ENCODE measurements around the gene ILK.

ILK gene

DNA sequence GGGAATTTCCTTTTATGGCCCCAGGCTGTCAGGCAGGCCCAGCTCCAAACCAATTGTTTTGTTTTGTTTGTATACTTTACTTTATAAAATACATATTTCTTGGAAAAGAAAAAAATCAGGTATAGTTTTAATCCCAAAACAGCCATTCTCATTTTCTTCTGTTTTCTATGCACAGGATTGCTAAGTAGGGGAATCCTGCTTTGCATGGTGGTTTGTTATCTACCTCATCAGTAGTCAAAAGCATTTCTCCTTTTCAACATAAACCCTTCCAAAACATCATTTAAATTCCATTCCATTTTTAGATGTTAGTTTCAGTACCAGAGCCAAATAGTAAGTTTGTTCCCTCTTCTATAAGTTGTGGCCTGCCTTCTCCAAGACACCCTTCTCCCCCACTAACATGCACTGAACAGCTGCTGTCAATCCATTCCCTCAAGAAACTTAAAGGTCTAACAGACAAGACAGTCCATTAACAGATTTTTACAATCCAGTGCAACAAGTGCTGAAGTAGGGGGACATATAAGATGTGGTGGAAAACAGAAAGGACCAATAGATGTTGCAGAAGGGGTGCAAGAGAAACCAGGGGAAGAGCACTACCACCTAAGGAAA, 3.7 kb downstream of the ILK start:
- DNase-seq = no peak

- DNase-seq = no peak
Measured at GRCh38 chr11:6608011-6608410, 4.4 kb downstream of the ILK start.

GRCh38 chr11:6608726-6609501, 5.3 kb downstream of the ILK start:
- peak; percentile 7 for DNase-seq

- peak; percentile 9 for DNase-seq
Measured at GRCh38 chr11:6609502-6610015, 6.0 kb downstream of the ILK start.

DNA sequence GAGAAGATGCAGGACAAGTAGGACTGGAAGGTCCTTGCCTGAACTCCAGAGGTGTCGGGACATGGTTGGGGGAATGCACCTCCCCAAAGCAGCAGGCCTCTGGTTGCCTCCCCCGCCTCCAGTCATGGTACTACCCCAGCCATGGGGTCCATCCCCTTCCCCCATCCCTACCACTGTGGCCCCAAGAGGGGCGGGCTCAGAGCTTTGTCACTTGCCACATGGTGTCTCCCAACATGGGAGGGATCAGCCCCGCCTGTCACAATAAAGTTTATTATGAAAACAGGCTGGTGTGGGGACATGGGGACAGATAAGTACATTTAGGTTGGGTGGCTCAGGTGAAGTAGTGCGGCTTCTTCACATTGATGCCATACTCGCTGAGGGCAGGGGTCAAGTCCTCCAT, 7.0 kb downstream of the ILK start:
- peak; percentile 12 for DNase-seq

GRCh38 chr11:6611092-6611962, 7.8 kb downstream of the ILK start:
- peak; percentile 26 for DNase-seq

- DNase-seq = no peak
Measured at GRCh38 chr11:6611963-6612212, 8.3 kb downstream of the ILK start.

DNA sequence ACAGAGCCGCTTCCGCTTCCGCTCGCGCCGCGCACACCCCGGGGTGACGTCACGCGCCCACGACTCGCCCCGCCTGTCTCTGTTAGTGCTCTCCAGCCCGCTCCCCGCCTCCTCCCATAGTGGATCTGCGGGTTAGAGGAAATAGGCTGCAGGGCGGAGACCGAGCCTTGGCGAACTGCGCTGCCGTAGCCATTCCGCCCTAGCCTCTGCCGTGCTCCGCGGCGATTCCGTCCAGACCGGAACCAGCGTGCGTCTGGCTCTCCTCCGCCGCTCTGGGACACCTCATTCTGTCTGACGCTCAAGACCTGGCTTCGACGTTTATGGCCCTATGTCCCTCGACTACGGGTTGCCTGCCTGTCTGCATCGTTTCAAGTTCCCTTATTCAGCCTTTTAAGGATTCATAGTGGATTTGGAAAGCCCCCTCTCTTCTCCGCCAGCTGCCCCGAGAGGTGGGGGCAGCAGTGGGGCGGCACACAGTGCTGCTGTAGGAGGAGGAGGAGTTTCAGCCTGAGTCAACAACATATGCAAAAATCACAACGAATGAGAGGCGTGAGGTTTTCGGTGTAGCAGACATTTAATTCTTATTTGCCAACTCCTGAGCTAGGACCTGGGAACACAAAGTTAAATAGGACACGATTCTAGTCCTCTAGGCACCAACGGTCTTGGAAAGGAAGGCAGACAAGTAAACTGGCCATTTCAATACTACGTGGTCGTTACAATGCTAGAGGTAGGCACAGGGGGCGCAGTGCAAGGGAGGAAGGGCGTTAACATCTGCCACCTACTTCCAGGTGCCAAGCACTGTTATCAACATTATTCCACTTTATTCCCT, 8.9 kb downstream of the ILK start, which contains the start of gene TAF10:
TSS of gene TAF10 (minus strand) at position 4 of the 829 bp plus-strand sequence. CDS start 27 bp downstream, outside the sequence.
- DNase-seq = peak; percentile 96

GRCh38 chr11:6613496-6613895, 9.9 kb downstream of the ILK start:
- DNase-seq = no peak

DNA sequence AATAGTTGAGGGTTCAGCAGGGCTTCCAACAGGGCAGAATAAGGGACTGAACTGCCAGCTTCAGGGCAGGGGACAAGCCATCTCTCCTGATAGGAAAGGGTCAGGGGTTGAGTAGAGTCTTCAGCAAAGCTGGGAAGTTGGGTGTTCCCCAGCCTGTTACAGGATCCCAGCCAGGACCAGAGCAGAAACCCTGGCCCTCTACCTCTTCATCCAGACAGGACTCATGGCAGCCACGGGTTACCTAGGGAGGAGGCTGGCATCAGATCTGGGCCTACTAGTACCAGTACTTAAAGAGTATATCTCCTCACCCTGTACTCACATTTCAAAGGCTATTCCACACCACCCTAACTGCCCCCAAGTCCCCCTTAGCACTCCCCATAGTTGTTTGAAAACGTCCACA, 10.9 kb downstream of the ILK start:
- no peak for DNase-seq

- no peak for DNase-seq
Measured at GRCh38 chr11:6615046-6615445, 11.5 kb downstream of the ILK start.

- no peak for DNase-seq
Measured at GRCh38 chr11:6615882-6616585, 12.5 kb downstream of the ILK start.

DNA sequence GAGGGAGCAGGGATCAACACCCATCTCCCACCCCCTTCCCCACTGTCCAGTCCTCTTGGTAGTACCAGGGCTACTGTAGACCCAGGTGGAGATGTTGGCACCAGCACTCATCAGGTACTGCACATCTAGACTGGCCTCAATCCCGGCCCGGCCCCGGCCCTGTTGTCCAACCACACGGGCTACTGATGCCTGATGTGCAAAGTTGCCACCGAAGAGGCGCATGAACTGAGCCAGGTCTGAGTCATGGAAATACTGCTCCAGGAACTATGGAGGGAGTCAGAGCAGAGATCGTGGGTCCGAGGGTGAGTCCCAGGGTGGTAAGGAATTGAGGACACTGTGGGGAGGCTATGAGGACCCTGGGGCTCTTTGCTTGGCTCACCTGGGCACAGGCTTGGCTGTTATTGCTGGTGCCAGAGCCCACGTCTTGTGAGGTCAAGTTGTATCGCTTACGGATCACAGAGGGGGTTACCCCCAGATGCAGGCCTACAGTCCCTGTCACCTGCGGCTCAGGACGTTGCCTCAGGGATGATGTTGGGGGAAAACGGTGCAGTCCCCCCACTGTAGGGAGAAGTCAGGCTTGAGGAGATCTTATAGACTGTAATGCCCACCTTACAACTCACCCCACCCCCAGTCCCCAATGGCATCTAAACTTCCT, 13.1 kb downstream of the ILK start:
- DNase-seq = no peak

DNA sequence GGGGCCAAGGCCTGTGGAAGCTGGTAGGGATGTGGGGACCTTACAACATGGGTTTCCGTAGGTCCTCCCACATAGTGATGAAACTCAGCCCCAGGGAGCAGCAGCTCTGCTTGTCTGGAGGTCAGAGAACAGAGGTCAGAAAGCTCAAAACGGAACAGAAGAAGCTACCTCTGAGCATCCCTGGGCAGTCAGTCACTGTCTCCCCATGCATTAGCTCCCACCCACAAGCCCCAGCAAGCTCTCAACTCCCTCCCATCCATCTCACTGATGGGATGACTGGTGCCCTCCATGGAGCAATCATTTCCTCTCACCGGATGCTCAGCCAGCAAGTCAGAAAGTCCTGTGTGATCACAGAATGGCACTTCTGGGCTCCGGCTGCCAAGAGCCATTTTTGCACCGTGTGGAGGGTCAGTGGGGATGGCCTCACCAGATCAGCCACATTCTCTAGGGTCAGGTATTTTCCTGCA, 13.8 kb downstream of the ILK start:
- peak; percentile 50 for DNase-seq

DNA sequence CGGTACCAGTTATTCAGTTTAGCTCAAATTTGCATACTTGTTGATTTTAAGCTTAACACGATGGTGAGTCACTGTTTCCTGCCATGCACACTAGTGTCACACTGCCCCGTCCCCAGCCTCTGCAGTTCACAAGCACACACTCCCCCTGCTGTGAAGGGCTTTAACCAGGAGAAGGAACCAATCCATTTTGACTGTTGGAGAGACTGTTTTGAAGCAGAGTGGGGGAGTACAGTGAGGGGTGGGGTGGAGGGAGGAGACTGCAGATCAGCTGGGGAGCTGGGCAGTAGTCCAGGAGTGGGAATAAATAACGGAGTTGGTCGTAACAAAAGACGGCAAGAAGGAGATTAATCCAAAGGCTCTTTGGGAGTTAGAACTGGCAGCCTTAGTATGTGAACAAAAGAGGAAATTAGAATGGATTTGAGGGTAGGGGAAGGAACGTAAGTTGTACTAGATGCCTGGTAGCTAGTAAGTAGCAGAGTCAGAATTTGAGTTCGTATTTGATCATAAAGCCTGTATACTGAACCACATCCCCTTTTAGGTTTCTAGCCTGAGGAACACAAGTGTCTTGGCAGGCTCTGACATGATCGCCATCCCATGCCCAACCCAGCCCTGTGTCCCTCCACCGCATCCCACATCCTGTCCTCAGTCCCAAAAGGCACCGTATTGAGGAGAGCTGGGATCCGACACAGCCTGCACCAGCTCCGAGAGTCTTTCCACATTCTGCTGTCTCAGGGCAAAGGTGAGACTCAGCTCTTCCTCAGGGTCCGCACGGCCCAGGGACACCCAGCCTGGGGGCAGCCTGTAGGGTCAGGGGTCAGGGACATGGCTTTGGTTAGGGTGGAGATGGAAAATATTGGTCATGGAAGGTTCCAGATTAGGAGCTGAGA, 14.8 kb downstream of the ILK start:
- peak; percentile 83 for DNase-seq

DNA sequence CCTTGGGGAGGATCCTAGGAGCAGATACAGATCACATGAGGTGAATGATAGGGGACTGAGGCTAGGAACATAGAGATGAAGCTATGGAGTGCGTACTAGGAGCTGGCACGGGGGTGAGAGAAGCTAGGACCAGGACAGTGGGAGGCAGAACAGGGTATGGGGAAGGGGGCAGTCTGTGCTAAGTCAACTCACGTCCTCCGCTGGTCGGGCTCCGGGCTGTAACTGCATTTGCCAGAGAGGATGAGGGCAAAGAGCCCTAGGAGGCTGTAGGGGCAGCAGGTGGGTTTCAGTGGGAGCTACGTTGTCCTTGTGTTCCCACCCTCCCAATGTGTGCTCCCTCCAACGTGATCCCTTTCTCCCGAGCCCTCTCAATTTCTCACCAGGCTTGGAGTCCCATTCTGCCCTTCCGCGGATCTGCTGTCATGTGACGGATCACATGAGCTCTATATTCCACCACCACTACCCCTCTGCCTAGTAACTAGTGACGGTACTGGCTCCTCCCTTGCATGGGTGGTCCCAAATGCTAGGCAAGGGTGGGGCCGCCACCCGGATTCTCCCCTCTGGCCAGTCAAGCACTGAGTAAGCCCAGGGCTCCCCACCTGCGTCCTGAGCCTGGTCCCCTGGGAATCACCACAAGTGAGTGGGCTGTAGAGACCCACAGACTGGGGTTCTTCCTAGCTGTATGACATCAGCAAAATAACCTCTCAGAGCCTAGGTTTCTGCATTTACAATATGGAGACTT, 15.6 kb downstream of the ILK start, which contains the start of gene TPP1:
TSS of gene TPP1 (minus strand) at position 419 of the 742 bp plus-strand sequence. CDS start at position 397, 22 bp downstream.
- peak; percentile 92 for DNase-seq

DNA sequence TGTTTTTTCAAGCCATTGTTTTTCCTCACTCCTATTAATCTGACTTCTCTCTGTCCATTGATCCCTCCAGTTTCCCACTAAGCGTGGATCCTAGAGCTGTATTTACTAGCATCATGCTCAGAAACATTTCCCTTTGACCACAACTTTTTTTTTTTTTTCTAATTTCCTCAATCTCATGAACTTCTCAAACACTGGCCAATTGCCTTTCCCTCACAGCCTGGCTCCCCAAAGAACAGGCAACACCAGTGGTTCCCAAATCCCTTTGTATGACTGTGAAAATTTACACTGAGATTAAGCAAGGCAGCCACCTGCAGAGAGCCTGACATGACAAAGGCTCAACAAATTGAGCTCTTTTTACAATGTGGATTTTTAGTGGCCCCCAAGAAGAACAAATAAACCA, 17.1 kb downstream of the ILK start:
- no peak for DNase-seq

DNA sequence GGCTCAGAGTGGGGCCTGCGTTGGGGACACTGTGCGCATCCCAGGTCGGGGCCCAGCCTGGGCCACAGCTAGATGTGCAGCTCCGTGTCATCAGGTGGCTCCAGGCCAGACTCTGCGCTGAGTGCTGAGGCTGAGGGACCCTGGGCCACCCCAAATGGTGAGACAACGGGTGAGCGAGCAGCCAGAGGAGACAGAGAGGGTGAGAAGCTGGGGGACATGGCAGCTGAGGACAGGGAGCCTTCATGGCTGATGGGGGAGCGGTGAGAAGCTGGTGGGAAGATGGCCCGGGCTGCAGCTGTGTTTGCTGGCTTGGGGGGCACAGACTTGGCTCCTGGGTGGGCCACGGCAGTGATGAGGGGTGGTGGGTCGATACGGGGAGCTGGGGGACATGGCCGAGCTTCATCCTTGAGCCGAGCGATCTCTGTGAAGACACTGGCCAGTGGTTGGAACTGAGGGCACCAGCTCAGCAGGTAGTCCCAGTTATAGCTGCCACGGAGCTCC, 18.2 kb downstream of the ILK start:
- DNase-seq = no peak

Measured in CD4-positive, alpha-beta T cell treated with Interleukin-15 for 1 hour (primary cell).